ENCODE data around the gene AOPEP.
A peak's percentile ranks its signal among the peaks of the same experiment; 100 is the strongest.

Gene AOPEP

DNA sequence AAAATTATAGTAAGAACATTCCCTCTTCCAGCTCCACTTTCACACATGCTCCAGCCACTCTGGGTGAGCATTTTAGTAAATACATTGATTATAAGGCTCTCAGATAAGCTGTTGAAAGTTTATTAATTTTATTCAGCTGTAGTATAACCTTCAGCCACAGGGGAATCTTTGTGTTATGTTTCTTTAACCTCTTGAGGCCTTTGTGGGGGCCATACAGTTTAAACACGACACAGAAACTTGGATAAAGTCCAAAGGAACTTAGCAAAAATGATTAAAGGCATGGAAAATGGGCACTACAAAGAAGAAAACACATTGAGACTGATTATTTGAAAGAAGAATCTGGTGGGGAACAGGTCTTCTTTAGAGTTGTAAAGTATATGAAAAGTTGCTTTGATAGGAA is 70.2 kb downstream of the AOPEP start:
- DNase-seq, result no peak

DNA sequence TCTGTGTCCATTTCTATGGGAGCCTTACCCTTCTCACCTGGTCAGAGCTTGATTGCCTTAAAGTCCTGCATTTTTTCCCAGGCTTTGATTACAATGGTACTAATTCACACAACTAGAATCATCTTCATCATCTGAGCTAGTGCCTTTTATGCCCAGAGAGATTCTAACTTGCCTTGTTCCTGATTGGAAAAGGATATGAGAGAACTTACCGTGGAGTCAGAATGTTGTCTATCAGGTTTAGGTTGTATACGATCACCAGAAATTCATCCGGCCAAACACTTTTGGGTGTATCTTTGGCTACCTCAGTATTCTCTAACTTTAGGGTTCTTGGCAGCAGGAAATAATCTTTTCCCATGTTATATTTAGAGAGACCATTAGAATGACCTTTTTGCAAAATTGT is 71.7 kb downstream of the AOPEP start:
- DNase-seq, result no peak

DNA sequence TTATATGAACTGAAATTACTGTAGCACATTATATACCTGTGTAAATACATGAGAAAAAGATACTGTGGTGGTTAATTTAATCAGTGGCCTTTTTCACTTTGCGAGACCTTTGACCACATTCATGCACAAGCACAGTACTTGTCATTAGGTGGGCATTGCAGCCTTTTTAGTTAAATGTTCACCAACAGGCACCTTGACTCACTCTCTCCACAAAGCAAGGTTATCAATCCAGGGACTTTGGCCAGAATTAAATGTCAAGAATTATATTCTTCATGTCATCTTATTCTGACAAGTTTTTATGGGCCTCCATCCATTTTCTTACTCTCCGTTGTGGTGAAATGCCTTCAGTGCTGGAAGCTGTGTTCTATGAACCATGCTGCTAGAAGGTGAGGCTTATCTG is 72.2 kb downstream of the AOPEP start:
- DNase-seq, result no peak

DNA sequence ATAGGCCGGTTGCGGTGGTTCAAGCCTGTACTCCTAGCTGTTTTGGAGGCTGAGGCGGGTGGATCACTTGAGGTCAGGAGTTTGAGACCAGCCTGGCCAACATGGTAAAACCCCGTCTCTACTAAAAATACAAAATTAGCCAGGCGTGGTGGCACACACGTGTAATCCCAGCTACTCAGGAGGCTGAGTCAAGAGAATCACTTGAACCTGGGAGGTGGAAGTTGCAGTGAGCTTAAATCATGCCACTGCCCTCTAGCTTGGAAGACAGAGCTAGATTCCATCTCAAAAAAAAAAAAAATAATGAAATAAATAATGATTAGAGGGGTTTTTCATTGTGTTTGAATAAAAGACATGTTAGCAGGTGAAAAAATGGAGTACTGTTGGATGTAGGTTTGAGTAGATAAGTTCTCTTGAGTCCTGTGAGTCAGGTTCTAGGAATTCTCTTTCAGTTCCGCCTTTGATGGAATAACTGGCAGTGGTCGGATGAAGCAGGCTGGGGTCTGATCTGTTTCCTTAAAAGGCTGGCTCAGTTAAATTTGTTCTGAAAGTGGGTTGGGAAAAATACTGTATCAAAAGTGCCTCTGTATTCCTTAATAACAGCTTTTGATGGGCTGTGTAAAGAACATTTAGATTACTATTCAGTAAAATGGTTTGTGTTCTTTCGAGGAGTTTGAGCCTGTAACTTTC is 73.2 kb downstream of the AOPEP start:
- DNase-seq, result no peak

DNA sequence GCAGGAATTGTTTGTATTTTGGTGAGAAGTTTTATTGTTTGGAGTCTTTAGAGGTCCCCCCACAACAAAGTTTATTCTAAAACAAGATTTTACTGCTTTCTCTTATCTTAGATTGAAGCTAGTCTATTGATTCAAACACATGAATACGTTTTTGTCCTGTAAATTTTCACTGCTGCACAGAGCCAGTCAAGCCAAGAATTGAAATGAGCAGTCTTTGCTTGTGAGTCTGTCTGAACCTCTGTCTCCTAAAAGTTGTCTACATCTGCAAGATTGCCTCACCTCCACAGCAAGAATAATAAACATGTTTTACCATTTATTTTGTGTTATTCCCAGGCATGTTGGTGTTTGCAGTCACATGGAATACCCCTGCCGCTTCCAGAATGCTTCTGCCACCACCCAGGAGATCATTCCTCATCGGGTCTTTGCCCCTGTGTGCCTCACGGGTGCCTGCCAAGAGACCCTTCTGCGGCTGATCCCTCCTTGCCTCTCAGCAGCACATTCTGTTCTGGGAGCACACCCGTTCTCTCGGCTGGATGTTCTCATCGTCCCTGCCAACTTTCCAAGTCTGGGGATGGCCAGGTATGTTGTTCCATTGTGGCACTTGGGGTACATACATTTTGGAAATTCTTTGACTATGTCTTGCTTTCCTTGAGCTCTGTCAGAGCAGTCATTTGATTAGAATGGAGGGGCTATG is 74.1 kb downstream of the AOPEP start:
- no peak for DNase-seq

DNA sequence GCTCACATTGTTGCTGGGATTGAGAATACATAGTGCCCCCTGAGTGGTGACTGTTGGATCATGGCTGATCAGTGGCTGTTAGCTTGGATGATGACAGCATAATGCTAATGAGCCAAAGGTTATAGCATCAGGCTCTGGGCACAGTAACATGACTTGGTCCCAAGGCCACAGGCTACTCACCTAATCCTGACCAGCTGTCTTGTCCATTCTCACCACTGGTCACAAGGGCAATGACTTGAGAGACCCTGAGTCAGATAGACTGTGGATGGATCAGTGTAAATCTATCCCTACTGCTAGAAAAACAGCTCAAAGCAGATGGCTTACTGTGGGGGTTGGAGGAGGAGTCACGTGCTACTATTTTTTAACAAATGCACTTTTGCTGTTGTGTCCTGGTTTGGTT is 74.7 kb downstream of the AOPEP start:
- peak; percentile 15 for DNase-seq

DNA sequence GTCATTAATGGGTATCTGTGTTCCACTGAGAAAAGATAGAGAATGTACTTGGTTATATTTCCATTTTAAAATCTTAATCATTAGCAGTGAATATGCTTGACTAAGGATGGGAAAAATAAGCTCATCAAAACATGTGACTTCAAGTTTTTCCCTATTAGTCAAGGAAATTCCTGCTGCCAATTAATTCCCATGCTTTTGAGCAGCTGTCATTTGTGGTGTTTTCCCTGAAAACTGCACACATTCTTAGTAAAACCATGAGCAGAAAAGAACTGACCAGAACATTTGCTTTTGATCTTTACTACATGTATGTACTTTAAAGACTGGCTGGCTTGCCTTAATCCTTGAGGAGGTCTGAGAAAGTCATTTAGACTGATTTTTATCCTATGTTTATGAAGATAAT is 75.2 kb downstream of the AOPEP start:
- DNase-seq, result no peak

DNA sequence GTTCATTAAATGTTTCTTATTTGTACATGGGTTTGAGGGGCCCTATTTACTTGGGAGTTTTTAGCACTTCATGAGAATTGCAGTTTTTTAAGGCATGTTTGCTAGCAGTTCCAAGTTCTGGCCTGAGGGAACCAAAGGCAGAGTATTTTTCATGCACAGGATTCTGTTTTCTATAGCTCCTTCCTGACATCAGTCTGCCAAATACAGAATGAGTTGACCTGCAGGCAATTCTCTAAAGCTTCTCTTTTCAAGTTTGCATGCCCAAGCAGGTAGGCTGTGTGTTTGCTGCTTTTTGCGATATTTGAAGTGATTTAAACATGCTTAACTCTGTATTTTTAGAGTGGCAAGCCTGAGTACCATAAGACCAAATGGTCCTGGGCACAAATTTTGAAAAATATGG is 75.8 kb downstream of the AOPEP start:
- no peak for DNase-seq

DNA sequence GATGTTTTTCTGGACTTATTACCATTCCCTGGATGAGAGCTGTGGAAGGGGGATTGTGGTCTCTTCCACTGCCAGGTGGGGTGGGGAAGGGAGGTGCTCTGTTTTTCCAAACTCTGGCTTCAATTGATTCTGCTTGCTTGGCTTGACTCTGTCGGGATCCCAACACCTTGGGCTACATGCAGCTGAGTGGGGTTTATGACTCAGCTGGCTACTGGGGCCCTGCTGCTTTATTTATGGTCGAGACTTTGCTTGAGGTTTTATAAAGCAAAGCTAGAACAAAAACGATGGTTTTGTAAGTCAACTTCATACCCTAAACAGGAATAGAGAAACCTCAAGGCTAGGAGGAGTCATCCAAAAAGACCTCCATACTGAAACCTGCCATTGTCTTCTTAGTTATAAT is 76.3 kb downstream of the AOPEP start:
- no peak for DNase-seq

DNA sequence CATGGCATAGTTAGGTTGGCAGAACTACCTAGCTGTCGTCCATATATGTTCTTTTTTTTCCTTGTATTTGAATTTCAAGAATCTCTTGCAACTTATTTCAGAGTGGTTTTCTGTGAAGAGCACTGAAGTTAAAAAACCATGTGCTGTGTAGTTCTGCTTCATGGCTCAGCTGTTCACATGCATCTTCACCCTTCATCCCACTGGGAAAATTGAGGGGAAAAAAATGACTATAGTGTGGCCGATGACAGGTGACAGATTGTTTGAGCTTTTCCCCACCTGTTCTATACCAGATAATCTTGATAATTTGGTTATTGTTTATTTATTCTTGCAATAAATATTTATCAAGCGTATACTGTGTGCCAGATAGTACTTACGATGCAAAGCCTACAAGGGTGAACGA is 77.8 kb downstream of the AOPEP start:
- no peak for DNase-seq

DNA sequence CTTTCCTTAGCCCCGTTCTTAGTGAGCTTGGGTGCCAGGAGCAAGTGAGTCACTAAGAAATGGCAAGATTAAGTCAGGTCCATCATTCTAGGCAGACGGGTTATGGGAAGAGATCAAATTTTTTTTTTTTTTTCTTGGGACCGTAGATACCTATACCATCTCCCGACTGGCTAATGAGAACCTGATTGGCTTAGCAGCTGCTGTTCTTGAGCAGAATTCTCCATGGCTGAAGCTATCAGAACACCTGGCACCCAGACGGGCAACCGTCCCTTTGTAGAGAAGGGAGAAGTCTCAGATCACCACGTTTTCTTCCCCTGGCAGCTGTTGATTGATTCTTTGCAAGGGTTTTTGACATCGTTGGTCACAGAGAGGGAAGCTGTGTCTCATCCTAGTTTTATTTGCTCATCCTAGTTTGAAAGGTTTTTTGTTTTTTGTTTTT is 78.6 kb downstream of the AOPEP start:
- peak; percentile 25 for DNase-seq

DNA sequence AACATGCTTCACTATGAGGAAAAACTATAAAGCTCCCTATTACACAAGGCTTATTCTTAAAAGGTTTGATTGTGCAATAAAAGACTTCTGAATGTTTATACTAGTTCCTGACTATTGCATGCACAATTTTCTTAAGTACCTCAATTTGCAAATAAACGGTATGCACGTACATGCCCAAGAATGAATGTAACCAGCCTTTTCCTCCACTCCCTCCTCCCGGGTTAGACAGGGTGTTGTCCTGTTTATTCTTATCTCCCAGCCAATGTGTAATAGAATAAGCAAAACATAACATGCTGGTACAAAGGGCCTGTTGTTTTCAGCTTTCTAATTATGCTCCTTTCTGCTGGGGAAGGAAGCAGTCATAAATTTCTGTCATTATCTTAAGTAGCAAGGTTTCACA is 79.1 kb downstream of the AOPEP start:
- DNase-seq, result no peak

DNA sequence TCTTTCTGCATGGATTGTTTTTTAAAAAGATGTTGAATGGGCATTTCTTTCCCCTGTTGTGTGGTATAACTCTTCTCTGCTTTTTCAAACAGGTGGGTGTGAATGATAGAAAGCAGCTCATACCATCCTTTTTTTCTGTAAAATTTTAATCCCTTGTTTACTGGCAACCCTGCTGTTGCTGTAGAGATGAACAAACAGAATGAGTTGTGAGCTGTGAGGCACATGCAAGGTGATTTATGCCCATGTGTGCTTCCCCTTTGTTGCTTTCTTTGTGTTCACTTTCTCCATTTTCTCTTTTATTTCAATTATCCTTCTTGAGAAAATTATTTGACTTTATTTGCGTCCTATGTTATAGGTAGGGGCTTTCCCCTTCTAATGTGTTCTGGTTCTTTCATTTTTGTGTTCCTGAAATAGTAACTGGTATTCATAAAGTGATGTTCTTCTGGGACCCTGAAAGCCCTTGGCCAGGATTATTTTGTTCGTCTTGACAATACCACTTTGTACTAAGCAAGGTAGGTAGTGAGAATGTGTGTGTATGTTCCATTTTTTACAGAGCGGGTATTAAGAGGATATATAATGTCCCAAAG is 79.9 kb downstream of the AOPEP start:
- no peak for DNase-seq

DNA sequence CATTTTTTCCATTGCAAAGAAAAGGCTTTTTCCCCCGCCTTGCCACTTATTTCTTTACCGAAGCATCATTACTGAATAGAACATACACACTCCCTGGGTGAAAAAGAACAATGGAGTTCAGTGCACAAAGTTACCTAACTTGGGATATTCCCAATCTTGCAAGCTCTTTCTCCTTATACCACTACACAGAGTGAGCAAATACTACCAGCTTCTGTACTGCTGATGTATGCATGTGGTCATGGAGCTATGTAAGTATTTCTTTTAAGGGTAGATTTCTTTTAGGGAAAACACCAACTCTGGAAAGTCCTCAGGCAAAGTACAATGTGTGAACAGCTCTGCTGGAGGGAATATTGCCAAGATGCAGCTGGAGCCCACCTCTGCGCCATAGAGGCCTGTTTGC is 81.1 kb downstream of the AOPEP start:
- no peak for DNase-seq

DNA sequence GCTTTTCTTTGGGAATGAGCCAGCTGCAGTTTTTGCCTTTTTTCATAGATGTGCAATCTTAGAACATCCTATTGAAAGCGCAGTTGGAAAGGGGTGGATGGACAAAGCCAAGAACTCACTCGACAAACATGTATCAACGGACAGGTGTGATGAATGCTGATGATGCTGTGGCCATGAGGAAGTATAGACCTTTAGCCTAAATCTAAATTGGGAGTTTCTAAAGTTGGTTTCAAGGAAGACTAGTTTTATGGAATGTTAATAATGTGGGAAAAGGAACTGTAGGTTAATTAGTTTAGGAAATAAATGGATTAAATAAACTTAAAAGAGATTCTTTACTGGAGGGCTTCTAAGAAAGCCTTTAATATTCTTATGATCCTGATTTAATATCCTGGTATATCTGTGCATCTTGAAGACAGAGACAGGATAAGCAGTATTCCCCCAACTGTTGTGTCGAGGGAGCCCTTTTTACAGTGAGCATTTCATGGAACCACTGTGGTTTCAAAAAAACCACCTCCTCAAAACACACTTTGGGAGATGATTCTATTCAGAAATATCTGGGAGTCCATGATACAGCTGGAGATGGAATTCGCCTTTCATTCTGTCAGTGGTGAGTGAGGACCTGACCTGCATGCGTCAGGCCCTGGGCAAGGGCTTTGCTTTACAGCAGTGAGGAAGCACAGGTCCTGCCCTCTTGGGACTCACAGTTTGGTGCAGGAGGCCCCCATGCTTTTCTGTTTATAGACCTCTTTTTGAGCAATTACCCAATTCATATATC is 82.6 kb downstream of the AOPEP start:
- DNase-seq, result no peak

DNA sequence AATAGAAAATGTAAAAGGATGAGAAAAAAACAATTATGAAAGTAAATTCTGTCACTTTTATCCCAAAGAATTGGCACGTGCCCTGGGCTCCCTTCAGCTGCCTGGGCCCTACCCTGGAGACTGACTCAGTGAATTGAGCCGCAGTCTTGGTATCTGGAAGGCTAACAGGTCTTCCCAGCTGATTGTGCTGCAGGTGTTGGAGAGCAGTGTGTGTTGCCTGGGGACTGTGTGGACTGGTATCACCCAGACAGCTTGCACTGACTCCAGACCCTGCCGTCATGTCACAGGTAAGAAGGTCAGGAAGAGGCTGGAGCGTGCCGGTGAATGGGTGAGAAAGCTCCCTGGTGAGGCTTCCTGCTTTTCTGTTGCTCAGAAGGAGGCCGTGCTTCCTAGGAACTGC is 83.3 kb downstream of the AOPEP start:
- no peak for DNase-seq

DNA sequence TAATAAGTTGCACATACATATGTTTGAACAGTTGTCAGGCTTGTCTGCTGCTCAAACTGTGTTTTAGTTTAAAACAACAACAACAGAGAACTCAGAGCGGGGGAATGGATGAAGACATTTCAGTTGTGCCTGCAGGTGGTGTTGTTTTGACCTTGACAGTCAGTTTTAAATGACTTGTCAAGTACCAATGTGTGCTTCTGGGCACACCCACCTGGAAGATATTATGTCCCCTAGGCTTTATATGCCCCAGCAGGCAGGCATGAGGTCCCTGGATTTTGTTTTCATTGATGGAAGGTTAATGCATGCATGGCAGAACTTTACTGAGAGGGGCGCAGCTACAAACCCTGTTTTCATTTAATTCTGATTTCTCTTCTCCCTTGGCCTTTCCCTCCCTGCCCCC is 84.6 kb downstream of the AOPEP start:
- DNase-seq, result no peak

DNA sequence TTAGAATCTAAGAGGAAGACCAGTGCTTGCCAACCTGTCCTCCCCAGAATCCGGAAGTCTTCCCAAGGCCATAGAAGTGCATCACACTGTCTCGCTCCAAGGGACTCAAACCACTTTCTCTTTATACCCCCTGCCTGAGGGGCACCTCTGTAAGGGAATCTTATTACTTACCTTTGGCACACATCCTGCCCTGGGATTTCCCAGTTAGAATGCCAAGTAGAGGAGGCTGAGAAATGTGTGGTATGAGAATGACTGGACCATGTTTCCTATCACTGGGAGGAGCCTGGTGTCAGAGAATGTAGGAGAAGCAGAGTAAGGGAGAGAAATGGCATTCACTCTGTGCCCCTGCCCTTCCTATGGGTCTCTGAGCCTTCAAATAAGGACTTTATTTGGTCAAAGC is 85.8 kb downstream of the AOPEP start:
- DNase-seq, result no peak

DNA sequence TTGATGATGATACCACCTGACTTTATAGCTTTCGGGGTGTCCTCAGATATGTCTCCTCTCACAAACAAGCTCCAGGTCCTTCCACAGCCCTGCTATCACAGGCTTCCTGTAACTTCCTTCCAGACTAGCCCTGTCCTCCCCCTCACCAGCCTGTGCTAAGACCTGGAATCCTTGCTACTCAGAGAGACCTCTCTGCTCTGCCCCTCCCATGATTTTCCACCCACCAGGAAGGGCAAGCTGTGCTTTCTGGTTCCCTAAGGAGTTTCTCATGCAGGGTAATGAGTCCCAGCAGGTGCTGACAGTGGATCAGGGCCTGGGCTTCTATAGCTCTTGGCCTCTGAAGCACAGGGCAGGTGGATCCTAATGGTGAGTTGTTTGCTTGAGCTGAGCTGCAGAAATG is 86.9 kb downstream of the AOPEP start:
- no peak for DNase-seq

DNA sequence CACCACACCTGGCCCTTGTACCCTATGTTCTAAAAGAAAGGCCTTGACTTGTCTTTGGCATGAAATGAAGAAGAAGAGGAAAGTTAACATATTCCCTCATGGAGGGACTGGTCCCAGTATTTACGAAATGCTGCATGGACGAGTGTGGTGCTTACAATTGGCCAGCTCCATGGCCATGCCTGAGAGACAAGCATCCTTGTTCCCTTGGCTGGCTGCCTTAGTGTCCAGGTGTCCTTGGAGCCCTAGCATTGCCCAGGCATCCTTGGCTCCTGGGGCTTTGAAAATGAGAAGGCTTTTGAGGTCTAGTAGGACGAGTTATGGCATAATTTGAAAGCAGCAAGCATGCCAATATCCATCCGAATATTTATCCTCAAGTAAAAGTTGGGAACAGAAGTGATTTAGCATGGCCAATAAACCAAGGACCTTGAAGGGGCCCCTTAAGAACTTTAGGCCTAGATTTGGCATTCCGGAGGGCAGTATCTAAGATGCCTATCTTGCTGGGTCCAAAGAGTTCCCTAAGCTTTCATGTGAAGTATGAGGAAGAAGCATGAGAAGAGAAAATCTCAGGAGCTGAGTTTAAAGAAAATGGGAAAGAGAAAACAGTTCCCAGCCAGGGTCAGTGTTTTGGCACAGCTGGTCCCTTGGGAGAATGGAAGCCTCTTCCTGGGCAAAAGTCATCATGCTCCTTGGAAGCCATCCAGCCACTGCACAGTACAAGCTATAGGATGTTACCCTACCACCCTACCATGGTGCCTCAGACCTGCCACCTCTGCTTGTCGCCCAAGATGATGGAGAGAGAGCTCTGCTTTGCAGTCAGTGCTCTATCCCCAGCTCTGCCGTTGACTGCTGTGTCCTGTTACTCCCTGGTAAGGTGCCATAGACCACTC is 91.0 kb downstream of the AOPEP start:
- DNase-seq, result no peak

DNA sequence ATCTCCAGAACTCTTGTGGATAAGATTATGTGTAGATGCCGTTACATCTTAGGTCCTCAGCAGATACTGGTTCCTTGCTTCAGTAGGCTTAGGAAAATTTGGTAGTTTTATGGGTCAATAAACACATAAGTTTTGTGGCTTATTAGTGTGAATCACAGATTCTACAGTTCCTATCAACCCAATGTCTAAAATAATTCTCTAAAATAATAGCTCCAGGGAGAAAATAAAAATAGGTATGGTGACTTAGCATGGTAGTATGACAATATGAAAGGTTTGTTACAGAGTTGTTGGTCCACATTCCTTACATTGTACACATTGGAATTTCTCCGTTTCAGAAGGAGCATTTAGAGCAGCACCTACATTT is 91.7 kb downstream of the AOPEP start:
- DNase-seq, result no peak

DNA sequence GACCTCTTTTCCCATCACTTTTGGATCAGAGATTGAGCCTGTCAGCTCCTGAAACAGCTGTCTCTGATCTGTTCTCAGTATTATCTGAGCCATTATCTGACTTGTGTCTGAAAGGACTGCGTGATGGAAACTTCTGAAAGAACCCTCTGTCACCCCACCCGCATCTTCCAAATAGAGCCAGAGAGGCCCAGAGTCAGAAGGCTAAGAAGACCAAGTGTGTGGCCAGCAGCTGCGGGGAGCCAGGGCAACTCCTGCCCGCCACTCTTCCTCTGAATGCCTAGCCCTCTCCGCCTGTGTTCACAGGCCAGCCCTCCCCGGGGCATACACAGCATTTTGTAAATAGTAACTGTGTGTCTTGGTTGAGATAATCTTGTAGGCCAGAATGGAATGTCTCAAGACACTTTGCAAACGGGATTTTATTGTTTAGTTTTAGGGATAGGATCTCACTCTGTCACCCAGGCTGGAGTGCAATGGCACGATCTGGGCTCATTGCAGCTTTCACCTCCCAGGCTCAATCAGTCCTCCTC is 92.7 kb downstream of the AOPEP start:
- no peak for DNase-seq
